MCF 10A (cell line): ENCODE data around the gene SAMD4B. TPM values are rescaled to one million over a fixed set of nuclear protein-coding genes. Genes with fewer than 3 reads are reported as not detected.

Source experiments
- BruUV-seq: library from RNA; stranded (reverse); fragments of 400-500 nt; replicated peaks from 2 replicates; lab custom pipeline; 2021; lab: Mats Ljungman, UMichigan
- CTCF ChIA-PET: fragments of 300-600 bp; sonication (Branson Sonifier 250); formaldehyde crosslinking; extraction: SDS; loops from one replicate; lab custom pipeline; 2021; ENCODE audit warnings: antibody characterized with exemption, inconsistent platforms; lab: Yijun Ruan, JAX
- POLR2A ChIA-PET: fragments of 300-600, 350-650 bp; sonication (Branson Sonifier 250); formaldehyde crosslinking; extraction: SDS; loops from one replicate; lab custom pipeline; 2020; ENCODE audit warnings: antibody characterized with exemption, inconsistent platforms; lab: Yijun Ruan, JAX
- DNase-seq: peaks from one replicate; pipeline ENCODE4 v3.0.0-alpha.2; 2018; ENCODE audit not compliant: unreplicated experiment
- H3K27ac Mint-ChIP-seq: one replicate; pipeline ENCODE4 v1.8.0; 2022; ENCODE audit warnings: mild to moderate bottlenecking, low read depth, mixed read lengths; ENCODE audit not compliant: unreplicated experiment
- H3K27me3 Mint-ChIP-seq: one replicate; pipeline ENCODE4 v1.8.0; 2022; ENCODE audit warnings: mixed read lengths; ENCODE audit not compliant: insufficient read depth, unreplicated experiment
- H3K36me3 Mint-ChIP-seq: one replicate; pipeline ENCODE4 v1.8.0; 2022; ENCODE audit warnings: mild to moderate bottlenecking, moderate library complexity, mixed read lengths; ENCODE audit not compliant: insufficient read depth, unreplicated experiment
- H3K4me1 Mint-ChIP-seq: one replicate; pipeline ENCODE4 v1.8.0; 2022; ENCODE audit warnings: mixed read lengths; ENCODE audit not compliant: insufficient read depth, unreplicated experiment
- H3K4me3 Mint-ChIP-seq: one replicate; pipeline ENCODE4 v1.8.0; 2022; ENCODE audit warnings: mild to moderate bottlenecking, moderate library complexity, mixed read lengths; ENCODE audit not compliant: unreplicated experiment
- H3K9me3 Mint-ChIP-seq: one replicate; pipeline ENCODE4 v1.8.0; 2022; ENCODE audit warnings: mixed read lengths; ENCODE audit not compliant: unreplicated experiment
- intact Hi-C: fragments of 100-400 bp; cut with micrococcal nuclease; formaldehyde crosslinking; loops from 2 replicates; pipeline ENCODE4 v1.14.1; 2022
- total RNA-seq: library from RNA; stranded (reverse); gene quantifications from 2 replicates; pipeline ENCODE4 v1.2.3, GENCODE V29; 2022
- TF ChIP-seq, protein P1 (sequence below): fragments of 200-600 bp; IDR thresholded peaks from one replicate; pipeline ENCODE4 v1.8.0; 2022; ENCODE audit warnings: antibody characterized with exemption, mild to moderate bottlenecking; ENCODE audit not compliant: unreplicated experiment

SAMD4B gene
- total RNA-seq, 1 experiment from 2014 or later: 65.4 TPM

GRCh38 chr19:39409208-39410016, 67.2 kb downstream of the SAMD4B start:
- peak; percentile 94 for DNase-seq
- H3K27me3 Mint-ChIP-seq: no peaks in the 10 kb centered on the region
- intact Hi-C loops: no loop called here
- H3K27ac Mint-ChIP-seq: peak overlapping the region; percentile 92
- POLR2A ChIA-PET: interaction anchor here (0.5 to 4.3 kb wide), 10 partner anchors 9 to 1227 kb away, joined by 3 to 121 read pairs (median 6); partner anchors contain the start of genes MED29, PAF1, RPS16 and SAMD4B
- no peaks in the 10 kb centered on the region for H3K9me3 Mint-ChIP-seq
- H3K4me1 Mint-ChIP-seq: peaks cover 33% of the 10 kb centered on the region
- peak overlapping the region; percentile 94 for H3K4me3 Mint-ChIP-seq
- TF ChIP-seq, protein P1, sequence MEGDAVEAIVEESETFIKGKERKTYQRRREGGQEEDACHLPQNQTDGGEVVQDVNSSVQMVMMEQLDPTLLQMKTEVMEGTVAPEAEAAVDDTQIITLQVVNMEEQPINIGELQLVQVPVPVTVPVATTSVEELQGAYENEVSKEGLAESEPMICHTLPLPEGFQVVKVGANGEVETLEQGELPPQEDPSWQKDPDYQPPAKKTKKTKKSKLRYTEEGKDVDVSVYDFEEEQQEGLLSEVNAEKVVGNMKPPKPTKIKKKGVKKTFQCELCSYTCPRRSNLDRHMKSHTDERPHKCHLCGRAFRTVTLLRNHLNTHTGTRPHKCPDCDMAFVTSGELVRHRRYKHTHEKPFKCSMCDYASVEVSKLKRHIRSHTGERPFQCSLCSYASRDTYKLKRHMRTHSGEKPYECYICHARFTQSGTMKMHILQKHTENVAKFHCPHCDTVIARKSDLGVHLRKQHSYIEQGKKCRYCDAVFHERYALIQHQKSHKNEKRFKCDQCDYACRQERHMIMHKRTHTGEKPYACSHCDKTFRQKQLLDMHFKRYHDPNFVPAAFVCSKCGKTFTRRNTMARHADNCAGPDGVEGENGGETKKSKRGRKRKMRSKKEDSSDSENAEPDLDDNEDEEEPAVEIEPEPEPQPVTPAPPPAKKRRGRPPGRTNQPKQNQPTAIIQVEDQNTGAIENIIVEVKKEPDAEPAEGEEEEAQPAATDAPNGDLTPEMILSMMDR: no peak
- peaks cover 66% of the 10 kb centered on the region for H3K36me3 Mint-ChIP-seq
- CTCF ChIA-PET: interaction anchor here (0.6 to 0.9 kb wide), 2 partner anchors 11 to 108 kb away, joined by 3 to 5 read pairs; no protein-coding TSS in a partner anchor
- TSS peak; percentile 96 for BruUV-seq

DNA sequence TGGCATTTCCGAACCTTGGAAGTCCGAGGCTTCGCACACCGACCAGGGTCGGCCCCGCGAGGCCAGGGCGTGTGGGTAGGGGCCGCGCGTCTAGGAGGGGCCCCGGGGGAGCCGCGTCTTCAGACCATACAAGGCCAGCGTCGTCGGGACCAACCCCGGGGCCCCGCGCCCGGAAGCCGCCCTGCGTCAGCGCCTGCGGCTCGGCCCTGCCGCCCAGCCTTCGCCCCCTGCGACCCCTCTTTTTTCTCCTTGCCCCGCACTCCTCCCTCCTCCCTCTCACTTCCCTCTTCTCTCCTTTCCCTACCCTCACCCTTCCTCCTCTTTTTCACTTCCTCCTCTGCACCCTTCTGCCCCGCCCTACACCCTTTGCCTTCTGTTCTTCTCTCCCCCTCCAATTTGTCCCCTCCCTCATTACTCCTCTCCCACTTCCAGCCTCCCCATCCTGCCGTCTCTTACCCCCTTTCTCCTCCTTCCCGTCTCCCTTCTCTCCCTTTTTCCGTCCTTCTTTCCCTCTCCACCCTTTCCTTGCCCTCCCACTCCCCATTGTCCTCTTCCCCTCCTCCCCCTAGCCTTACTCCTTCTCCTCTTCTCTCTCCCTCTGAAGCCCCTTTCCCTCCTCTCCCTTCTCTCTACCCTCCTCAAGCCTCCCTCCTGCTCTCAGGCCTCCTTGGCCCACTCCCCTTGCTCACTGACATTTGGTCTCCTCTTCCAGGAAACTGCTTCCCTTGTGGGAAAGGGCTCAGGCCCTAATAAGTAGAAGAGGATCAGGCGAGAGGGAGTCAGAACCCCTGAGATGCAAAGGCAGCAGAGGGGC, 68.0 kb downstream of the SAMD4B start:
- Mint-ChIP-seq H3K4me1 (peaks cover 33% of the 10 kb centered on the region), H3K27me3 (no peaks in the 10 kb centered on the region), H3K4me3 (peak overlapping the region; percentile 94), H3K27ac (peak overlapping the region; percentile 92), H3K36me3 (peaks cover 66% of the 10 kb centered on the region), H3K9me3 (no peaks in the 10 kb centered on the region)
- peak; percentile 34 for DNase-seq
- BruUV-seq: no TSS peak
- intact Hi-C loops: no loop called here
- ChIA-PET CTCF (interaction anchor here (0.9 kb wide), 1 partner anchor 12 kb away, joined by 5 read pairs; no protein-coding TSS in a partner anchor), POLR2A (interaction anchor here (0.8 to 4.3 kb wide), 6 partner anchors 10 to 28 kb away, joined by 3 to 121 read pairs (median 27); partner anchors contain the start of genes MED29, PAF1 and RPS16)
- TF ChIP-seq, protein P1: no peak

DNA sequence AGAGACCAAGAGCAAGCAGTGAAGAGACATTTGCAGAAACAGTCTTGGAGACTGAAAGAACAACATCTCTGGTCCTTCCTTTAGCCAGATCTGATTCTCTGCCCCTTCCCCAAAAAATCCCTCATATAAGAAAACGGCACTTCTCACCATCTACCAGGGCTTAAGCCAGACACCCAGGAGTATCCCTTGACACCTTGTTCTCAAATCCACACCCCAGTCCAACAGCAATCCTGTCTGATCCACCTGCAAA, 68.5 kb downstream of the SAMD4B start:
- H3K4me1 Mint-ChIP-seq: peaks cover 33% of the 10 kb centered on the region
- intact Hi-C loops: loop anchor here (1.0 kb wide), 3 partner anchors 13 to 288 kb away; no protein-coding TSS in a partner anchor

More for the DNA sequence above, 68.5 kb downstream of the SAMD4B start:
- no peaks in the 10 kb centered on the region for H3K27me3 Mint-ChIP-seq
- peaks cover 66% of the 10 kb centered on the region for H3K36me3 Mint-ChIP-seq
- BruUV-seq: no TSS peak
- H3K27ac Mint-ChIP-seq: peak overlapping the region; percentile 92
- no peak for DNase-seq
- TF ChIP-seq, protein P1: no peak
- H3K9me3 Mint-ChIP-seq: no peaks in the 10 kb centered on the region
- POLR2A ChIA-PET: interaction anchor here (1.4 to 2.2 kb wide), 6 partner anchors 9 to 34 kb away, joined by 7 to 110 read pairs (median 34); partner anchors contain the start of genes MED29, PAF1, RPS16 and SUPT5H
- CTCF ChIA-PET: interaction anchor here (1.0 to 1.9 kb wide), 6 partner anchors 8 to 295 kb away, joined by 3 to 80 read pairs (median 8); no protein-coding TSS in a partner anchor
- peak overlapping the region; percentile 94 for H3K4me3 Mint-ChIP-seq
